B cell (primary cell): ENCODE results near the gene AFF2. TPM values are rescaled to one million over a fixed set of nuclear protein-coding genes. Genes with fewer than 3 reads are reported as not detected.

ENCODE experiments used
- ATAC-seq: fragments of 200-7000 bp; cut with Tn5 transposase; one replicate; pipeline ENCODE4 v1.10.0; 2021; ENCODE audit warnings: low read depth, mild to moderate bottlenecking, moderate number of reproducible peaks, moderate library complexity
- CTCF ChIA-PET: fragments of 350-600 bp; sonication (Branson Sonifier 250); formaldehyde crosslinking; loops from one replicate; lab custom pipeline; 2021; ENCODE audit warnings: antibody characterized with exemption, inconsistent platforms; lab: Charles Lee
- POLR2A ChIA-PET: fragments of 350-600 bp; sonication (Branson Sonifier 250); formaldehyde crosslinking; loops from one replicate; lab custom pipeline; 2021; ENCODE audit warnings: antibody characterized with exemption; lab: Charles Lee
- DNase-seq: peaks from one replicate; pipeline ENCODE4 v3.0.0; 2013
- H2AFZ ChIP-seq: 2 replicates; pipeline ENCODE4 v1.6.1; 2012; ENCODE audit warnings: mild to moderate bottlenecking, low read depth, low read length; ENCODE audit not compliant: insufficient read depth, poor library complexity, severe bottlenecking
- H3K27ac ChIP-seq, 2 donors: 1 replicate in 1 of 2; 2 replicates in 1 of 2; pipeline ENCODE4 v1.5.1; 2012 to 2013; ENCODE audit warnings: low read length in 2 of 2, mild to moderate bottlenecking in 2 of 2, moderate library complexity in 1 of 2
- H3K27me3 ChIP-seq, 4 experiments: fragments of 200-600 bp in 1 of 4; sonication (generic) in 1 of 4; replicated peaks in 1 of 4; 1 replicate in 2 of 4; 2 replicates in 2 of 4; pipeline versions ENCODE4 v1.6.1 to v1.7.0; 2013 to 2016; ENCODE audit warnings: low read length in 3 of 4, mild to moderate bottlenecking in 2 of 4, mixed read lengths in 1 of 4, moderate library complexity in 1 of 4; ENCODE audit not compliant: insufficient read depth in 4 of 4, control insufficient read depth in 3 of 4; ENCODE audit errors: control extremely low read depth in 1 of 4
- H3K36me3 ChIP-seq, 2 experiments: replicated peaks in 1 of 2; 1 replicate in 1 of 2; 2 replicates in 1 of 2; pipeline versions ENCODE4 v1.6.1 to v1.7.1; 2013; ENCODE audit warnings: low read length in 1 of 2; ENCODE audit not compliant: insufficient read depth in 2 of 2, control insufficient read depth in 1 of 2; ENCODE audit errors: control extremely low read depth in 1 of 2, extremely low read depth in 1 of 2
- H3K4me1 ChIP-seq, 2 donors: fragments of 200-600 bp in 1 of 2; sonication (generic) in 1 of 2; 1 replicate in 1 of 2; 2 replicates in 1 of 2; pipeline versions ENCODE4 v1.5.1 to v1.6.1; 2013 to 2017; ENCODE audit warnings: low read length in 2 of 2; ENCODE audit not compliant: control insufficient read depth in 2 of 2, insufficient read depth in 2 of 2
- H3K4me2 ChIP-seq: replicated peaks from 2 replicates; pipeline ENCODE3; 2012; ENCODE audit warnings: mild to moderate bottlenecking, low read depth, low read length; ENCODE audit not compliant: poor library complexity, severe bottlenecking
- H3K4me3 ChIP-seq, 5 experiments: fragments of 200-600 bp in 1 of 5; sonication (generic) in 1 of 5; 1 replicate in 3 of 5; 2 replicates in 2 of 5; pipeline versions ENCODE4 v1.5.1 to v1.7.0; 2011 to 2016; ENCODE audit warnings: low read length in 4 of 5, mild to moderate bottlenecking in 4 of 5, low read depth in 2 of 5, control low read depth in 1 of 5, moderate library complexity in 1 of 5; ENCODE audit not compliant: insufficient read depth in 1 of 5; ENCODE audit errors: control extremely low read depth in 1 of 5, extremely low read depth in 1 of 5
- H3K79me2 ChIP-seq: fragments of 200-600 bp; sonication (generic); one replicate; pipeline ENCODE4 v1.6.0; 2016; ENCODE audit warnings: low read length; ENCODE audit not compliant: control insufficient read depth, insufficient read depth
- H3K9ac ChIP-seq: fragments of 200-600 bp; sonication (generic); 2 replicates; pipeline ENCODE4 v1.6.1; 2017; ENCODE audit warnings: mild to moderate bottlenecking, low read length, moderate library complexity
- H3K9me3 ChIP-seq, 3 donors: one replicate each; pipeline versions ENCODE4 v1.6.1 to v1.7.1; 2013; ENCODE audit warnings: low read length in 2 of 3; ENCODE audit not compliant: control insufficient read depth in 2 of 3, insufficient read depth in 1 of 3; ENCODE audit errors: control extremely low read depth in 1 of 3
- H4K20me1 ChIP-seq: 2 replicates; pipeline ENCODE4 v1.6.0; 2012; ENCODE audit warnings: mild to moderate bottlenecking, low read length; ENCODE audit not compliant: insufficient read depth, control insufficient read depth, poor library complexity, severe bottlenecking
- H3K27ac Mint-ChIP-seq: one replicate; pipeline ENCODE4 v1.8.0; 2021; ENCODE audit warnings: mixed read lengths
- H3K27me3 Mint-ChIP-seq: one replicate; pipeline ENCODE4 v1.8.0; 2021; ENCODE audit warnings: mixed read lengths
- H3K4me1 Mint-ChIP-seq: one replicate; pipeline ENCODE4 v1.8.0; 2021; ENCODE audit warnings: mixed read lengths
- H3K4me3 Mint-ChIP-seq: one replicate; pipeline ENCODE4 v1.8.0; 2021; ENCODE audit warnings: mixed read lengths
- H3K9me3 Mint-ChIP-seq: one replicate; pipeline ENCODE4 v1.8.0; 2022; ENCODE audit warnings: mixed read lengths; ENCODE audit not compliant: insufficient read depth
- EZH2 ChIP-seq: IDR thresholded peaks from 2 replicates; pipeline ENCODE4 v1.6.1; 2012; ENCODE audit warnings: borderline replicate concordance, low read depth, mild to moderate bottlenecking, moderate library complexity, low read length; ENCODE audit not compliant: insufficient read depth, poor library complexity, severe bottlenecking
- WGBS: methylation state at CpG from one replicate; pipeline ENCODE4 v1.1.5; 2013; ENCODE audit warnings: missing lambda C conversion rate; ENCODE audit not compliant: insufficient coverage; 5-methylcytosine and 5-hydroxymethylcytosine counted together
- intact Hi-C: fragments of 100-400 bp; cut with micrococcal nuclease; formaldehyde crosslinking; loops from one replicate; pipeline ENCODE4 v1.10.0; 2022
- polyA plus RNA-seq: library from polyadenylated mRNA; depleted of rRNA; stranded (reverse); fragments of >200 nt; gene quantifications from 2 replicates; pipeline ENCODE4 v1.2.3, GENCODE V29; 2012
- total RNA-seq, 2 donors: library from RNA; stranded (reverse); fragments of 120-200 nt in 1 of 2; gene quantifications; 1 replicate in 1 of 2; 2 replicates in 1 of 2; pipeline versions ENCODE4 v1.2.3 to v1.2.4, GENCODE V29; 2013 to 2022
- TF ChIP-seq, protein P1 (sequence below): fragments of 200-600 bp; IDR thresholded peaks from one replicate; pipeline ENCODE4 v1.8.0; 2022; ENCODE audit warnings: antibody characterized with exemption, mild to moderate bottlenecking

The AFF2 gene
- total and polyA plus RNA-seq, 2 donors (not counting 1 experiment from before 2014, with no cell fraction given): 0.06 to 12.0 TPM

DNA sequence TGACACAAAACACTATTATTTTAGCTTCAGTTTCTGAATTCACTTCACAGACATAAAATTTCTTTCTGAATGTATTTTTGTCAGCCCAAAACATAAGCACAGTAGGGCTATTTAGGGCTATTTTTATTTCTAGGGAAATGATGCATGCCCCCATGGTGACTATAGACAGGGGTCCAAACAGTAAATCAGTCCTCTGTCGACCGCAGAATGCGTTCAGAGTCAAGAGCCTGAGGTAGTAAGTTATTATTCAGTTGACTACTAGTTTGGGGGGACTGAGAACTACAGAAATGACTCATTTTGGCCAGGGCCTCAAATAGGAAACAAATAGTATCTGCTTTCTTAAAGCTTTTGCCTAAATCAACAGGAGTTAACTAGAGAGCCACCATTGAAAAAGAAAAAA is 414.4 kb downstream of the AFF2 start:
- no peaks in the 10 kb centered on the region for H3K9me3 ChIP-seq
- Mint-ChIP-seq H3K4me1 (no peaks in the 10 kb centered on the region), H3K27ac (no peak overlapping the region), H3K4me3 (no peak overlapping the region), H3K27me3 (no peaks in the 10 kb centered on the region), H3K9me3 (no peaks in the 10 kb centered on the region)
- ChIA-PET POLR2A (no interaction called here), CTCF (no interaction called here)
- H2AFZ ChIP-seq: no peak overlapping the region
- WGBS: no CpG with 5 or more reads among the region's 3 CpGs
- H3K9ac ChIP-seq: no peak overlapping the region
- H4K20me1 ChIP-seq: no peaks in the 10 kb centered on the region
- H3K79me2 ChIP-seq: no peaks in the 10 kb centered on the region
- H3K27ac ChIP-seq: no peak overlapping the region
- H3K4me2 ChIP-seq: no peak overlapping the region
- no peak for ATAC-seq
- no peak for TF ChIP-seq EZH2
- TF ChIP-seq, protein P1, sequence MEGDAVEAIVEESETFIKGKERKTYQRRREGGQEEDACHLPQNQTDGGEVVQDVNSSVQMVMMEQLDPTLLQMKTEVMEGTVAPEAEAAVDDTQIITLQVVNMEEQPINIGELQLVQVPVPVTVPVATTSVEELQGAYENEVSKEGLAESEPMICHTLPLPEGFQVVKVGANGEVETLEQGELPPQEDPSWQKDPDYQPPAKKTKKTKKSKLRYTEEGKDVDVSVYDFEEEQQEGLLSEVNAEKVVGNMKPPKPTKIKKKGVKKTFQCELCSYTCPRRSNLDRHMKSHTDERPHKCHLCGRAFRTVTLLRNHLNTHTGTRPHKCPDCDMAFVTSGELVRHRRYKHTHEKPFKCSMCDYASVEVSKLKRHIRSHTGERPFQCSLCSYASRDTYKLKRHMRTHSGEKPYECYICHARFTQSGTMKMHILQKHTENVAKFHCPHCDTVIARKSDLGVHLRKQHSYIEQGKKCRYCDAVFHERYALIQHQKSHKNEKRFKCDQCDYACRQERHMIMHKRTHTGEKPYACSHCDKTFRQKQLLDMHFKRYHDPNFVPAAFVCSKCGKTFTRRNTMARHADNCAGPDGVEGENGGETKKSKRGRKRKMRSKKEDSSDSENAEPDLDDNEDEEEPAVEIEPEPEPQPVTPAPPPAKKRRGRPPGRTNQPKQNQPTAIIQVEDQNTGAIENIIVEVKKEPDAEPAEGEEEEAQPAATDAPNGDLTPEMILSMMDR: no peak
- no peaks in the 10 kb centered on the region for H3K36me3 ChIP-seq
- DNase-seq: no peak
- intact Hi-C loops: no loop called here
- no peaks in the 10 kb centered on the region for H3K4me1 ChIP-seq
- H3K27me3 ChIP-seq: no peaks in the 10 kb centered on the region
- no peak overlapping the region for H3K4me3 ChIP-seq

DNA sequence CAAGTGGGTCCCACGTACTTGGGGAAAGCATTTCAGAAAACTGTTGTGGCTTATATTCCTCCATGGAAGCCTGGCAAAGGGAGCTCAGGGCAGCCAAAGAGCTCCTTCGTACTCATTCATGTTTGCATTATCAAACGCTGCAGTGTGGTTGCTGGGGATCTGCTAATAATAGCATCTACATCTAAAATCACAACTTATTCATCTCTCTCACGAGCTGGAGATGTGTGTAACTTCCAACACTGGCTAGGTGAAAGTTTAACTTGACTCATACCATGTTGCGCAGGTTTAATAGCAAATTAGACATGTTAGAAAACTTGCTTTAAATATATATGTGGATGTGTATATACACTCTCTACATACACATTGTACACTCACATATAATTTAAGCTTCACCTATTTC is 415.1 kb downstream of the AFF2 start:
- DNase-seq: no peak
- TF ChIP-seq EZH2: no peak
- TF ChIP-seq, protein P1: no peak
- H3K4me2 ChIP-seq: no peak overlapping the region
- ATAC-seq: no peak
- H3K27ac ChIP-seq: no peak overlapping the region
- H2AFZ ChIP-seq: no peak overlapping the region
- POLR2A ChIA-PET: no interaction called here
- CTCF ChIA-PET: no interaction called here
- H4K20me1 ChIP-seq: no peaks in the 10 kb centered on the region
- H3K4me1 Mint-ChIP-seq: no peaks in the 10 kb centered on the region
- H3K9ac ChIP-seq: no peak overlapping the region
- H3K4me3 Mint-ChIP-seq: no peak overlapping the region
- no peak overlapping the region for H3K27ac Mint-ChIP-seq
- no peaks in the 10 kb centered on the region for H3K9me3 ChIP-seq
- H3K27me3 Mint-ChIP-seq: no peaks in the 10 kb centered on the region
- H3K4me1 ChIP-seq: no peaks in the 10 kb centered on the region
- intact Hi-C loops: no loop called here
- H3K27me3 ChIP-seq: no peaks in the 10 kb centered on the region
- H3K9me3 Mint-ChIP-seq: no peaks in the 10 kb centered on the region
- 67% methylated on average over 1 of the region's 5 CpGs for WGBS
- no peaks in the 10 kb centered on the region for H3K36me3 ChIP-seq
- no peak overlapping the region for H3K4me3 ChIP-seq
- H3K79me2 ChIP-seq: no peaks in the 10 kb centered on the region
